Thoracic aorta (tissue), 2 donors: ENCODE data around the gene TM4SF18. TPM values are rescaled to one million over a fixed set of nuclear protein-coding genes. Genes with fewer than 3 reads are reported as not detected.

ENCODE experiments used
- ATAC-seq: fragments of 150-250 bp; one replicate; pipeline ENCODE4 v1.8.0; 2017; ENCODE audit warnings: low read depth; ENCODE audit not compliant: insufficient number of reproducible peaks, low FRiP score
- DNase-seq: peaks from one replicate; pipeline ENCODE4 v3.0.0-alpha.2; 2020; ENCODE audit warnings: low spot score
- H3K27ac ChIP-seq, 2 donors: fragments of 200-600 bp; sonication (generic); 1 replicate in 1 of 2; 2 replicates in 1 of 2; pipeline ENCODE4 v1.5.1; 2016; ENCODE audit warnings: mild to moderate bottlenecking in 2 of 2, moderate library complexity in 2 of 2
- H3K27me3 ChIP-seq: fragments of 200-600 bp; sonication (generic); replicated peaks from 2 replicates; pipeline ENCODE4 v1.6.0; 2016; ENCODE audit warnings: mild to moderate bottlenecking; ENCODE audit not compliant: insufficient read depth
- H3K36me3 ChIP-seq: fragments of 200-600 bp; sonication (generic); one replicate; pipeline ENCODE4 v1.5.1; 2016
- H3K4me1 ChIP-seq, 2 donors: fragments of 200-600 bp; sonication (generic); 1 replicate in 1 of 2; 2 replicates in 1 of 2; pipeline versions ENCODE4 v1.5.1 to v1.6.0; 2016; ENCODE audit warnings: low read depth in 2 of 2, mild to moderate bottlenecking in 1 of 2; ENCODE audit not compliant: control insufficient read depth in 1 of 2
- H3K4me3 ChIP-seq: fragments of 200-600 bp; sonication (generic); 2 replicates; pipeline ENCODE4 v1.5.1; 2016; ENCODE audit warnings: mild to moderate bottlenecking
- H3K9me3 ChIP-seq: fragments of 200-600 bp; sonication (generic); 2 replicates; pipeline ENCODE4 v1.5.1; 2016
- total RNA-seq, 2 donors: library from RNA; depleted of rRNA; stranded (reverse); fragments of >200 nt; gene quantifications; one replicate each; pipeline versions ENCODE4 v1.1.0 to v1.2.3, GENCODE V29; 2016
- TF ChIP-seq, protein P1 (sequence below): fragments of 200-600 bp; sonication (generic); IDR thresholded peaks from one replicate; pipeline ENCODE4 v1.5.1; 2019; ENCODE audit warnings: antibody characterized with exemption

TM4SF18 gene
- total RNA-seq, 2 donors from 2014 or later = 1.9 to 4.9 TPM

DNA sequence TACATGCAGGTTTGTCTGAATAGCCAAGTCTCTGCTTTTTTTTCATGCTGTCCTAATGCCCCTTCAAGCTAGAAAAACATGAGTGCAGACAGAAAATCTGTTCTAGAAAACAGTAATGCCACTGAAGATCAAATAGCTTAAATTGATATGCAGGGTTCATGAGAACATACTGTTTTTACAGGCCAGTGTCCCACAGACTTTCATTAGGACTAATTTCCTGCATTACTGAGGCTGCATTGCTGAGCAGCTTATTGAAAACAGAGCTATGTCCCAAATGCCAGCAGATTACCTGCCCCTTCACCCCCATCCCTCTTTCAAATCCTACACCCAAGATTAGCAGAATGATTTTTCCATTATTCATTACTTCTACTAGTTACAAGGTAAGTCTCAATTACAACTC, 665 bp downstream of the TM4SF18 start:
- no peak overlapping the region for H3K4me3 ChIP-seq
- no peak for DNase-seq
- ATAC-seq = no peak
- TF ChIP-seq, protein P1, sequence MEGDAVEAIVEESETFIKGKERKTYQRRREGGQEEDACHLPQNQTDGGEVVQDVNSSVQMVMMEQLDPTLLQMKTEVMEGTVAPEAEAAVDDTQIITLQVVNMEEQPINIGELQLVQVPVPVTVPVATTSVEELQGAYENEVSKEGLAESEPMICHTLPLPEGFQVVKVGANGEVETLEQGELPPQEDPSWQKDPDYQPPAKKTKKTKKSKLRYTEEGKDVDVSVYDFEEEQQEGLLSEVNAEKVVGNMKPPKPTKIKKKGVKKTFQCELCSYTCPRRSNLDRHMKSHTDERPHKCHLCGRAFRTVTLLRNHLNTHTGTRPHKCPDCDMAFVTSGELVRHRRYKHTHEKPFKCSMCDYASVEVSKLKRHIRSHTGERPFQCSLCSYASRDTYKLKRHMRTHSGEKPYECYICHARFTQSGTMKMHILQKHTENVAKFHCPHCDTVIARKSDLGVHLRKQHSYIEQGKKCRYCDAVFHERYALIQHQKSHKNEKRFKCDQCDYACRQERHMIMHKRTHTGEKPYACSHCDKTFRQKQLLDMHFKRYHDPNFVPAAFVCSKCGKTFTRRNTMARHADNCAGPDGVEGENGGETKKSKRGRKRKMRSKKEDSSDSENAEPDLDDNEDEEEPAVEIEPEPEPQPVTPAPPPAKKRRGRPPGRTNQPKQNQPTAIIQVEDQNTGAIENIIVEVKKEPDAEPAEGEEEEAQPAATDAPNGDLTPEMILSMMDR = no peak
- peaks cover 11 to 34% of the 10 kb centered on the region in 2 donors for H3K4me1 ChIP-seq
- H3K36me3 ChIP-seq = no peaks in the 10 kb centered on the region
- no peaks in the 10 kb centered on the region for H3K9me3 ChIP-seq
- H3K27ac ChIP-seq = peak overlapping the region in 1 of 2 donors; percentile 15
- H3K27me3 ChIP-seq = no peaks in the 10 kb centered on the region

DNA sequence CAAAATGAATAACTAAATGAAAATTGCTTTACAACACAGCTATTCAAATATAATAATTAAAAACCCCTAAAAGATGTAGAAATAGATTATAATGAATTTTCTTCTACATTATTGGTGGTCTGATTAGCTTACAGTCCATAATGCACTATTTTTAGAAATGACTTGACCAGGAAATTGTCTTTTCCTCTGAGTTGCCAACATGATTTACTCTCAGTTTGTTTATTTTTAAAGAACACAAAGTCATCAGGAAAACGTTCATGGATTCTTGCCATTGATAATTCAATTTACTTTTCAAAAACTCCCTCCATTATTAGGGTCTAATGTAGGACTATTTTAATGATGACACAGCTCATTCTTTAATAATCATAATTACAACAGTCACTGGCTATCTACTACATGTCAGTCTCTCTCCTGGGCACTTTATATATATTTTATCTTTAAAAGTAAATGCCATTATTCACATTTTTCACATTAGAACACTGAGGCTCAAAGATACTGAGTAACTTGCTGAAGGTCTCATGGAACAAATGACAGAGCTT, 1.1 kb downstream of the TM4SF18 start:
- H3K9me3 ChIP-seq = no peaks in the 10 kb centered on the region
- H3K4me3 ChIP-seq = no peak overlapping the region
- H3K4me1 ChIP-seq = peaks cover 11 to 34% of the 10 kb centered on the region in 2 donors
- DNase-seq (no peak), ATAC-seq (no peak)
- peak overlapping the region in 1 of 2 donors; percentile 15 for H3K27ac ChIP-seq
- no peaks in the 10 kb centered on the region for H3K36me3 ChIP-seq
- no peaks in the 10 kb centered on the region for H3K27me3 ChIP-seq
- TF ChIP-seq, protein P1 = no peak

DNA sequence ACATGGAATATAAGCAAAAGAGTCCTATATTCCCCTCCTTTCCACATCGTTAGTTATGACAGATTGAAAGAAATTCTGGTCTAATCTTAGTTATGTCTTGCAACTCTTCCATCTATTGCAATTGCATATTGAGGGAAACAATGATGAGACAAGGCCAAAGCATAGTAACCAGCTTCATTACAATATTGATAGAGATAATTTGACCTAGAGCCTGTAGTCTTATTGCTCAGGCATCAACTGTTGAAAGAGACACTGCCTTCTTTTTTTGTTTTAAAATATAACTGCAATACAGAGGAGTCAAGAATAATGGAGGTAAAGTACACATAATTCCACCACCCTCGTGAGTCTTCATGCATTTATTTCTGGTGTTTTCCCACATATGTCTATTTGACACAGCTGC, 2.0 kb downstream of the TM4SF18 start:
- DNase-seq (no peak), ATAC-seq (no peak)
- TF ChIP-seq, protein P1 = no peak
- H3K4me1 ChIP-seq = peaks cover 8 to 25% of the 10 kb centered on the region in 2 donors
- no peak overlapping the region for H3K27ac ChIP-seq
- H3K4me3 ChIP-seq = no peak overlapping the region
- no peaks in the 10 kb centered on the region for H3K36me3 ChIP-seq
- H3K27me3 ChIP-seq = no peaks in the 10 kb centered on the region
- H3K9me3 ChIP-seq = no peaks in the 10 kb centered on the region

DNA sequence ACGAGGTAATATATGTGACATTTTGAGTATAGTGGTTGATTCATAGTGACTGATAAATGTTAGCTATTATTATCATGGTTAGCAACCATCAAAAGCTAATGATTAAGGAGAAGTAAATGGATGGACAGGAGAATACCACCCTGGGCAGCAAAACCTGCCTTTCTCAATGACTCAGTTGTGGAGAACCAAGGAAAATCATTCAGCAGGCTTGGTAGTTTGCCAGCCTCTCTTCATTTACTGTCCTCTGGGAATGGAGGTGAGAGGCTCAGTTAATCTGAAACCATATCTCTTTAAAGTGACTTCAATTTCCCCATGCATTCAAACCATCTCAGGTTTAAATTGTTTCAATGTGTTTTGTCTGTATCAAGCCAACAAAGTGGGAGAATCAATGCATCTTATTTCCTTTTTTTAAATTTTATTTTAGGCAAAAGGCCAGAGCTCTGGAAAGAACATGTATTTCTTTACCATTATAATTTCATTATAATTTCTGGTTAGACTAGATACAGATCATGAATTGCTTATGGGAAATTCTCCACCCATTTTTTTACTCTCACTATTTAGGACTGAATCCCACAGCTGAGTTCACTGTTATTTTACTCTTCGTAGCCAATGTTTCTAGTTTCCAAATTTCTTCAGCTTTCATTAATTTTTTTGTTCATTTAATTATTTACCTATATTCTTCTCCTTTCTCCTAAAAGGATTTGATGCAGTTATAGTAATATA, 2.7 kb downstream of the TM4SF18 start:
- no peak for DNase-seq
- TF ChIP-seq, protein P1 = no peak
- H3K27me3 ChIP-seq = no peaks in the 10 kb centered on the region
- no peaks in the 10 kb centered on the region for H3K9me3 ChIP-seq
- no peak for ATAC-seq
- peaks cover 6 to 24% of the 10 kb centered on the region in 2 donors for H3K4me1 ChIP-seq
- H3K27ac ChIP-seq = no peak overlapping the region
- no peaks in the 10 kb centered on the region for H3K36me3 ChIP-seq
- H3K4me3 ChIP-seq = no peak overlapping the region

DNA sequence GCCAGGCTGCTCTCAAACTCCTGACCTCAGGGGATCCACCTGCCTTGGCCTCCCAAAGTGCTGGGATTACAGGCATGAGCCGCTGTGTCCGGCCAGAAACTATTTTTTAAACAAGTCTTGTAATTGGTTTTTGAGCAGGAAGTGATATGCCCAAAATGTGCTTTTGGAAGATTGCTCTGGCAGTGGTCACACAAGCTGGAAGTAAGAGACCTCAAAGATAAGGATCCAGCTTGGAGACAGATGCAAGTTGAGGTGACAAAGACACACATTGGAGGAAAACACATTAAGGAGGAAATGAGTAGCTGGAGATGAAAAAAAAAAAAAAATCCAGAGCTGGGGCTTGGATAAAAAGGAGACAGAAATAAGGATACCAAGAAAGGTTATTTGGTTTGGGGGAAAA, 6.3 kb downstream of the TM4SF18 start:
- ATAC-seq (no peak), DNase-seq (no peak)
- TF ChIP-seq, protein P1 = no peak
- Histone ChIP-seq H3K9me3 (no peaks in the 10 kb centered on the region), H3K36me3 (no peaks in the 10 kb centered on the region), H3K4me3 (no peak overlapping the region), H3K27ac (no peak overlapping the region), H3K27me3 (no peaks in the 10 kb centered on the region), H3K4me1 (peaks cover 0 to 1% of the 10 kb centered on the region in 2 donors)
